Measurements from ENCODE around the gene KRT84. TPM values are rescaled to one million over a fixed set of nuclear protein-coding genes. Genes with fewer than 3 reads are reported as not detected.

KRT84 gene
- total and polyA plus RNA-seq, 4 donors = not detected

DNA sequence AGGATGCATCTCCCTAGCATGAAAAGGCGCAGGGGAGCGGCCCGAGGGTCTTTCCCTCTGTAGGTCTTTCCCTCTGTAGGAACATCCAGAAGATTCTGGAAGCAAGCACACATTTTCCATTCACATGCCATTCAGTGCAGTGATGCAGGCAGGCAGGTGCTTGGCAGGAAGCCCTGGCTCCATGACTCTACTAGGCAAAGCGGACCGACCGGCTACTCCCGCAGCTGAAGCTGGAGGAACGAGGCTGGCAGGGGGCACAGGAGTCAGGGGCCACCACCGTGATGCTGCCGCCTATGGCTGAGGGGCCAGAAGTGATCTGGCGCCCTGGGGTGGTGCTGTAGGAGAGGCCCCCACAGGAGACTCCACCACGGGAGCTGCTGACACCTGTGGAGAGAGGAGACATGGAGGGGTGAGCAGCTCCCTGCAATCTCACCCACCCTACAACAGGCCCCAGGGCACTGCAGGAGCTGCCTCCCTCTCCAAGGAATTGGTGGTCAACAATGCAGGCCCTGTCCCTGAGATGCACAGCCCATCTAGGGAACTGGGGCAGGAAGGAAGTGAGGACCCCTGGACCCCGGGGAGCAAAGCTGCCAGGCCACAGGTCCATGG, 24.7 kb downstream of the KRT84 start:
- no peak overlapping the region for H3K9ac ChIP-seq (ENCODE audit: insufficient read depth in 1 of 2, low read length in 2 of 2)
- no peak overlapping the region for H3K4me3 ChIP-seq
- peaks cover 0 to 3% (median 2%) of the 10 kb centered on the region in 3 donors for H3K27me3 ChIP-seq (ENCODE audit: control insufficient read depth in 3 of 3, insufficient read depth in 3 of 3, low read length in 2 of 3)
- no peak for DNase-seq
- H3K9me3 ChIP-seq (ENCODE audit: control insufficient read depth in 4 of 4, insufficient read depth in 3 of 4, low read length in 3 of 4) = no peaks in the 10 kb centered on the region
- no peak overlapping the region for H3K27ac ChIP-seq (ENCODE audit: low read depth in 1 of 2, low read length in 1 of 2)
- no peaks in the 10 kb centered on the region for H3K36me3 ChIP-seq (ENCODE audit: control insufficient read depth in 4 of 4, insufficient read depth in 4 of 4, low read length in 4 of 4)
- no peak for TF ChIP-seq CTCF (IDR thresholded peaks at IDR 0.05; ENCODE audit: control extremely low read depth, extremely low read depth)
- WGBS, 2 donors = 79 to 88% methylated on average over 13 of the region's 13 CpGs
- no peak for ATAC-seq (ENCODE audit: insufficient read depth, low FRiP score)
- peaks cover 0 to 16% (median 0%) of the 10 kb centered on the region in 5 donors for H3K4me1 ChIP-seq (ENCODE audit: control insufficient read depth in 5 of 5, insufficient read depth in 5 of 5, low read length in 5 of 5)

DNA sequence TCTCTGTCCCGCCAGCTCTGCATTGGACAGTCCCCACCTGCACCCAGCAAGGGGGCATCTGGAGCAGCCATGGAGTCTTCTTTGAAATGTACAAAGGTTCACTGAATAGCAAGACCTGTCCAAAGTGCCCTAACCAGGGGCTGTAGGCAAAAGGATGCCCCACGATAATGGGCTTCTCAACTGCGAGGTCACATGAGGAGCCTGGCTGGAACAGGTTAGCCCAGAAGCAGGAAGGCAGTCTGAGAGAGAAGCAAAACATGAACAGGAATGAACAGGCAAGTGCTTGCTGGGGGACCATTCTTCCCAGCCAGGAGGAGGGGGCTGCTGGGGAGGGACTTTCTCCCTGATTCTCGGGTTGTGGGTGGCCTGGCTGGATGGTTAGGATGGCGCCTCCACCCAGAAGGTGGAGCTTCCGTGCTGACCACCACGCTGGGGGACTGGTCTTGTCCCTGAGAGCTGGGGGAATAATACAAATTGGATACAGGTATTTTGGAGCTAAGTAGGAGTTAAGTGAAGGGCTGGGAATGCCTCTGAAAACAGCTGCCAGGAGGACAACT, 25.3 kb downstream of the KRT84 start:
- H3K9me3 ChIP-seq (ENCODE audit: control insufficient read depth in 4 of 4, insufficient read depth in 3 of 4, low read length in 3 of 4) = no peaks in the 10 kb centered on the region
- no peak for DNase-seq
- no peak overlapping the region for H3K4me3 ChIP-seq
- H3K27me3 ChIP-seq (ENCODE audit: control insufficient read depth in 3 of 3, insufficient read depth in 3 of 3, low read length in 2 of 3) = peaks cover 0 to 3% (median 2%) of the 10 kb centered on the region in 3 donors
- H3K9ac ChIP-seq (ENCODE audit: insufficient read depth in 1 of 2, low read length in 2 of 2) = no peak overlapping the region
- H3K36me3 ChIP-seq (ENCODE audit: control insufficient read depth in 4 of 4, insufficient read depth in 4 of 4, low read length in 4 of 4) = no peaks in the 10 kb centered on the region
- no peak for TF ChIP-seq CTCF (IDR thresholded peaks at IDR 0.05; ENCODE audit: control extremely low read depth, extremely low read depth)
- H3K4me1 ChIP-seq (ENCODE audit: control insufficient read depth in 5 of 5, insufficient read depth in 5 of 5, low read length in 5 of 5) = peaks cover 0 to 16% (median 0%) of the 10 kb centered on the region in 5 donors
- no peak for ATAC-seq (ENCODE audit: insufficient read depth, low FRiP score)
- WGBS, 2 donors = 81 to 83% methylated on average over 7 of the region's 7 CpGs
- no peak overlapping the region for H3K27ac ChIP-seq (ENCODE audit: low read depth in 1 of 2, low read length in 1 of 2)

GRCh38 chr12:52359621-52360061, 25.8 kb downstream of the KRT84 start:
- no peaks in the 10 kb centered on the region for H3K36me3 ChIP-seq (ENCODE audit: control insufficient read depth in 4 of 4, insufficient read depth in 4 of 4, low read length in 4 of 4)
- H3K9ac ChIP-seq (ENCODE audit: insufficient read depth in 1 of 2, low read length in 2 of 2) = no peak overlapping the region
- DNase-seq = peak; percentile 68 to 87 (median 74)
- H3K4me3 ChIP-seq = no peak overlapping the region
- WGBS, 2 donors = 61 to 70% methylated on average over 5 of the region's 5 CpGs
- H3K27me3 ChIP-seq (ENCODE audit: control insufficient read depth in 3 of 3, insufficient read depth in 3 of 3, low read length in 2 of 3) = peaks cover 0 to 3% (median 2%) of the 10 kb centered on the region in 3 donors
- H3K27ac ChIP-seq (ENCODE audit: low read depth in 1 of 2, low read length in 1 of 2) = no peak overlapping the region
- ATAC-seq (ENCODE audit: insufficient read depth, low FRiP score) = no peak
- TF ChIP-seq CTCF (IDR thresholded peaks at IDR 0.05; ENCODE audit: control extremely low read depth, extremely low read depth) = no peak
- H3K9me3 ChIP-seq (ENCODE audit: control insufficient read depth in 4 of 4, insufficient read depth in 3 of 4, low read length in 3 of 4) = no peaks in the 10 kb centered on the region
- peaks cover 0 to 16% (median 0%) of the 10 kb centered on the region in 5 donors for H3K4me1 ChIP-seq (ENCODE audit: control insufficient read depth in 5 of 5, insufficient read depth in 5 of 5, low read length in 5 of 5)
